WI38 (cell line): ENCODE data around the gene DOCK1.

Experiments
- H3K4me3 ChIP-seq: 2 replicates; pipeline ENCODE4 v1.5.1; 2011; ENCODE audit warnings: low read depth, mild to moderate bottlenecking, control low read depth, low read length
- CTCF ChIP-seq: IDR thresholded peaks from 2 replicates; pipeline ENCODE4 v1.5.1; 2012; ENCODE audit warnings: low read depth, mild to moderate bottlenecking, control low read depth, low read length

The DOCK1 gene

GRCh38 chr10:127398140-127398970 is 493.1 kb downstream of the DOCK1 start:
- TF ChIP-seq CTCF = no peak
- H3K4me3 ChIP-seq = no peak overlapping the region

- no peak overlapping the region for H3K4me3 ChIP-seq
- no peak for TF ChIP-seq CTCF
These were observed 493.7 kb downstream of the DOCK1 start for GRCh38 chr10:127398971-127399365.

GRCh38 chr10:127399668-127400067 is 494.4 kb downstream of the DOCK1 start:
- H3K4me3 ChIP-seq = no peak overlapping the region
- no peak for TF ChIP-seq CTCF

GRCh38 chr10:127400216-127400615 is 495.0 kb downstream of the DOCK1 start:
- H3K4me3 ChIP-seq = no peak overlapping the region
- TF ChIP-seq CTCF = no peak

- no peak overlapping the region for H3K4me3 ChIP-seq
- no peak for TF ChIP-seq CTCF
These were observed 497.6 kb downstream of the DOCK1 start for GRCh38 chr10:127402596-127403409.

GRCh38 chr10:127405221-127405620 is 500.0 kb downstream of the DOCK1 start:
- no peak overlapping the region for H3K4me3 ChIP-seq
- TF ChIP-seq CTCF = no peak

GRCh38 chr10:127406018-127406550 is 500.9 kb downstream of the DOCK1 start:
- no peak overlapping the region for H3K4me3 ChIP-seq
- TF ChIP-seq CTCF = no peak
